Fibroblast of skin of left quadriceps (primary cell): Measurements from ENCODE around the gene ATP6V0B.

Experiments used
- DNase-seq, 2 experiments: peaks; one replicate each; pipeline ENCODE4 v3.0.0-alpha.2; 2013; ENCODE audit warnings: low read depth in 2 of 2

Gene ATP6V0B

DNA sequence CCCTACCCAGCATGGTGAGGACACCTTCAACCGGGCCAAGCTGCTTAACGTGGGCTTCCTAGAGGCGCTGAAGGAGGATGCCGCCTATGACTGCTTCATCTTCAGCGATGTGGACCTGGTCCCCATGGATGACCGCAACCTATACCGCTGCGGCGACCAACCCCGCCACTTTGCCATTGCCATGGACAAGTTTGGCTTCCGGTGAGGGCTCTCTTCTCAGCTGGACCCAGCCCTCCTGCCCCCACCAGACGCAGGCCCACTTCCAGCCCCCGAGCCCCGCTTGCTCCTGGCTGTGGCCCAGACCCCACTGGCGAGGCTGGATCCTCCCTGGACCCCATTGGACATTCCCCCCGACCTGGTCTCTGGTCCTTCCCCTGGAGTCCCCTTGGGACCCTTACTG, 10.1 kb downstream of the ATP6V0B start:
- no peak for DNase-seq

DNA sequence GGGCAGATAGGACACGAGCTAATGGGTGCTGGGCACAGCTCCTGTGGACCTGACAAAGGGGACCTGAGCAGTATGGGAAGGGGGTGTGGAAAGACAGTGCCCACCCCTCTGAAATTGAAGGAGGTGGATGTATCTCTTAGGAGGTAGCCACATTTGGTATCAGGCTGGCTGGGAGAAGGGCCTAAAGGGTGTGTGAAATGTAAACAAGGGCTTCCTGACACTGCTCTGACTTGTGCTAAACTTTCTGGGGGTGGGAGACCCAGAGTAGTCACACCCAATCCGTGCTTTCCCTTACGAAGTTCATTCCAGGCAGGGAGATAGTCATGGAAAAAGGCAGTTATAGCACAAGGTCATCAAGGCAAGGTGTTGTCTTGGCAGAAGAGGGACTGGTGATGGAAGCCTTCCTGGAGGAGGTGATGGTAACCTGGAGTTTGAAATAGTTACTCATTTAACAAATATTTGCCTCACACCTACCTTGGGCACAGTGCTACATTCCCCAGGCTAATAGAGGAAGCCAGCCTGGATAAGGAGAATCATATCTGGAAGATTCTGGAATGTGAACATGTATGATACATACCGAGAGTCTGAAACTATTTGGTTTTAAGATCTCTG, 11.3 kb downstream of the ATP6V0B start:
- DNase-seq: no peak

DNA sequence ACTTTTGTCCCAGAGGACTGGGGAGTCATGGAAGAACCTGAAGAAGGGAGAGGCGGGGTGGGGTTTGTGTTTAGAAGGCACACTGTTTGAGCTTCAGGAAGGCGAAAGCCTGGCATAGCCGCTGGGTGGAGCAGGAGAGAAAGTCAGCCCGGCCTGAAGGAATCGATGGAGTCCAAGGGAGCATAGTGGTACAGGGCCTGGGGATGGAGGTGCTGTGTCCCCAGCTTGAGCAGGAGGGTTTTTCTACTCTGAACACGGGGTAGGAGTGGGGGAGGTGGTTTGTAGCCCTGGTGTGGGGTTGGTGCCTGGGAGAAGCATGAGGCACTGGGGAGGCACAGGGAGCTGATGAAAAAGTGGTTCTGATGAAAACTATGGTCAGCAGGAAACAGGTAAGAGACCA, 12.0 kb downstream of the ATP6V0B start:
- DNase-seq: no peak

DNA sequence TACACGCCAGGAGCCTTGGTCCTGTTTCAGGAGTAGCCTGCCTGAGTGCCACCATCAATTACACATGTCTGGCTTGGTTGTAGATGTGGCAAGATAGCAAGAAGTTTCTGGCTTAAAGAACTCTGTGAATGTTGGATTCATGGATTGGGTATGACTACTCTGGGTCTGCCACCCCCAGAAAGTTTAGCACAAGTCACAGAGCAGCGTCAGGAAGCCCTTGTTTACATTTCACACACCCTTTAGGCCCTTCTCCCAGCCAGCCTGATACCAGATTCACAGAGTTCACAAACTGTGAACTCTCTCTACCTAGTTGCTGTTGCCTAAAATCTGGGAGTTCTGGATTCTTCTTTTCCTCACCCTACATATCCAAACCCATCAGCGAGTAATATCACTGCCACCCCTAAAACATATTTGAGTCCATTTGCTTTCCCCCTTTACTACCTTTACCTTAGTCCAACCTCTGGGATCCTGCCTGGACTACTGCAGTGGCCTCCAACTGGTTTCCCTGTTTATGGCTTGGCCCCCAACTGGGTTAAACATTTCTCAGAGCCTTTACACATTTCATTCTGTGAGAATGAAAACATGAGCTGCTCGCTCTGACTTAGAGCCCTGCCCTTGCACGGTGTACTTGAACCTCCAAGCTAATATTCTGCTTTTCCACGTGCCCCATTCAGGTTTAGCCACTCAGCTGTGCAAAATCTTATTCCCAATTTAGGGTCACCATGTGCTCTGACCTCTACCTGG, 12.6 kb downstream of the ATP6V0B start:
- DNase-seq: no peak

DNA sequence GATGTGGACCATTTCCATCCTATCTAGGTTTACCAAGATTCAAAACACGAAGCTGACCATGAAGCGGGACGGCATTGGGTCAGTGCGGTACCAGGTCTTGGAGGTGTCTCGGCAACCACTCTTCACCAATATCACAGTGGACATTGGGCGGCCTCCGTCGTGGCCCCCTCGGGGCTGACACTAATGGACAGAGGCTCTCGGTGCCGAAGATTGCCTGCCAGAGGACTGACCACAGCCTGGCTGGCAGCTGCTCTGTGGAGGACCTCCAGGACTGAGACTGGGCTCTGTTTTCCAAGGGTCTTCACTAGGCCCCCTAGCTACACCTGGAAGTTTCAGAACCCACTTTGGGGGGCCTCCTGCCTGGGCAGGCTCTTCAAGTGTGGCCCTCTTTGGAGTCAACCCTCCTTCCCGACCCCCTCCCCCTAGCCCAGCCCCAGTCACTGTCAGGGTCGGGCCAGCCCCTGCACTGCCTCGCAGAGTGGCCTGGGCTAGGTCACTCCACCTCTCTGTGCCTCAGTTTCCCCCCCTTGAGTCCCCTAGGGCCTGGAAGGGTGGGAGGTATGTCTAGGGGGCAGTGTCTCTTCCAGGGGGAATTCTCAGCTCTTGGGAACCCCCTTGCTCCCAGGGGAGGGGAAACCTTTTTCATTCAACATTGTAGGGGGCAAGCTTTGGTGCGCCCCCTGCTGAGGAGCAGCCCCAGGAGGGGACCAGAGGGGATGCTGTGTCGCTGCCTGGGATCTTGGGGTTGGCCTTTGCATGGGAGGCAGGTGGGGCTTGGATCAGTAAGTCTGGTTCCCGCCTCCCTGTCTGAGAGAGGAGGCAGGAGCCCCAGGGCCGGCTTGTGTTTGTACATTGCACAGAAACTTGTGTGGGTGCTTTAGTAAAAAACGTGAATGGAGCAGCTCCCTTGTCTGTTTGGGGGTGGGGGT, 15.8 kb downstream of the ATP6V0B start:
- no peak for DNase-seq

DNA sequence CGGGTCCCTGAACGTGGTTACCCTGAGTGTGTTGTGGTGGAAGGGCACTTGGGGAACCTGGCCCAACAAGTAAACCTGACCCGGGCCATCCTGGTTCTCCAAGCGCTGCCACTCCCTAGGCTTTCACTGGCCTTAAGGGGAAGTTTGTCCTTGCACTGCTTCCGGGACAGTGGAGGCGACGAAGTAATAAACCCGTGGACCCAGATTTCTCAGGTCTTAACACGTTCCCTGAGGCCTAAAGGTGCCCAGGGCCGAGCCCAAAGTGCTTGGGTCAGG, 16.4 kb downstream of the ATP6V0B start:
- DNase-seq: no peak

- DNase-seq: peak; percentile 44 to 45
Measured at GRCh38 chr1:43991476-43992231, 16.9 kb downstream of the ATP6V0B start, which contains the start of gene CCDC24. CCDC24 (plus strand) TSS chr1:43991599; CDS start chr1:43991879, 280 bp downstream.

DNA sequence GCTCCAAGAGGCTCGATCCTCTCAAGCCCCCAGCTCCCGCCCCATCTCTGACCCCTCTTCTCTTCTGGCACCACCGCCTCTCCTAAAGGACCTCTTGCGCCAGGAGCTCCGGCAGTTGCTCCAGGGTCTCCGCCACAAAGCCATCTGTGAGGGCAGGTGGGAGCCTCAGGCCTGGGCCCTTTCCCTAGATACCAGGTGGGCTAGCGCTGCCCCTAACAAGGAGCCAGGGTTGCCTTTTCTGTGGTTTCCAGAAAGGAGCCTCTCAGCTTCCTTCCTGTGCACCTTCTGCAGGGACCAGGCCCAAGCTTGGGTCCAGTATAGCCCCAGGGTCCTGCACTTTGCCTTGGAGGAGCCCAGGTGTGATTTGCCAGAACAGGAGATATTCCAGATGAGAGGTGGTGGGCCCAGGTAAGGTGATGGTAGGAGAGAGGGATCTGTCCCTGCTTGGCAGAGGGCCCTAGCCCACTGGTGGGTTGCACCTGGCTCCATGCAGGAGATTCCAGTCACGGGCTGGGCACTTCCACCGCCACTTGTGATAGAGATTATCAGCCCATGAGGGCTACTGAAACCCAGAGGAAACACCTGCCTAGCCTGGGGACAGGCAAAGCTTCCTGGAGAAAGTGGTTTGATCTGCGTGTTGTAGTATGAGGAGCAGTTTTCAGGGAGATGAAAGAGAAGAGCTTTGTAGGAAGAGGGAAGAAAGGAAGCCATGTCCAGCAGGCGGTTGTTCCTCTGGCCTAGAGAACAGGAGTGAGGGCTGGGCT, 17.7 kb downstream of the ATP6V0B start:
- no peak for DNase-seq

DNA sequence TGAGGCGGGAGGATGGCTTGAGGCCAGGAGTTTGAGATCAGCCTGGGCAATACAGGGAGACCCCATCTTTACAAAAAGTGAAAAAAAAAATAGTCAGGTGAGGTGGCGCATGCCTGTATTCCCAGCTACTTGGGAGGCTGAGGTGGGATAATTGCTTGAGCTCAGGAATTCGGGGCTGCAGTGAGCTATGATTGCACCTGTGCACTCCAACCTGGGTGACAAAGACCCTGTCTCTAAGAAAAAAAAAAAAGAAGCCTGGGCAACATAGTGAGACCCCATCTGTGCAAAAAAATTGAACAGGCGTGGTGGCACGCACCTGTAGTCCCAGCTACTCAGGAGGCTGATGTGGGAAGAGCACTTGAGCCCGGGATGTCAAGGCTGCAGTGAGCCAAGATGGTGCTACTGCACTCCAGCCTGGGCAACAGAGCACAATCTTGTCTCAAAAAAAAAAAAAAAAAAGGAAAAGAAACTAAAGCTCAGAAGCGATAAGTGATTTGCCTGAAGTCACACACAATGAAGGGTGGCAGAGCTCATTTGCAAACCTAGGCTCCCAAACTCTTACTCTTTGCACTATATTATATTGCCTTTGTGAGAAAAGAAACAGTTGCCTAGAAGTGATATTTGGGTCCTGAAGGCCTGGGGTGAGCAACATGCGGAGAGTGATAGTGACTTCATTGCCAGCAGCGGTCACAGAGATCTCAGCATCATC, 18.6 kb downstream of the ATP6V0B start:
- no peak for DNase-seq

DNA sequence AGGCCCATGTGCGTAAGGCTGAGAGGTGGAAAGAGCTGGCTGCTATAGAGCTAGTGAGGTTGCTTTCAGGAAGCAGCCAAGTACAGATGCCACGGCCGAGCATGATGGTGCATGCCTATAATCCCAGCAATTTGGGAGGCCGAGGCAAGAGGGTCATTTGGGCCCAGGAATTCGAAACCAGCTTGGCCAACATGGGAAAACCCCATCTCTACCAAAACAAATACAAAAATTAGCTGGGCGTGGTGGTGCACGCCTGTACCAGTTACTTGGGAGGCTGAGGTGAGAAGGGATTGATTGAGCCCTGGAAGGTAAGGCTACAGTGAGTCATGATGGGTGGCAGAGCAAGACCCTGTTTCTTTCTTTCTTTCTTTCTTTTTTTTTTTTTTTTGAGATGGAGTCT, 19.3 kb downstream of the ATP6V0B start:
- no peak for DNase-seq

DNA sequence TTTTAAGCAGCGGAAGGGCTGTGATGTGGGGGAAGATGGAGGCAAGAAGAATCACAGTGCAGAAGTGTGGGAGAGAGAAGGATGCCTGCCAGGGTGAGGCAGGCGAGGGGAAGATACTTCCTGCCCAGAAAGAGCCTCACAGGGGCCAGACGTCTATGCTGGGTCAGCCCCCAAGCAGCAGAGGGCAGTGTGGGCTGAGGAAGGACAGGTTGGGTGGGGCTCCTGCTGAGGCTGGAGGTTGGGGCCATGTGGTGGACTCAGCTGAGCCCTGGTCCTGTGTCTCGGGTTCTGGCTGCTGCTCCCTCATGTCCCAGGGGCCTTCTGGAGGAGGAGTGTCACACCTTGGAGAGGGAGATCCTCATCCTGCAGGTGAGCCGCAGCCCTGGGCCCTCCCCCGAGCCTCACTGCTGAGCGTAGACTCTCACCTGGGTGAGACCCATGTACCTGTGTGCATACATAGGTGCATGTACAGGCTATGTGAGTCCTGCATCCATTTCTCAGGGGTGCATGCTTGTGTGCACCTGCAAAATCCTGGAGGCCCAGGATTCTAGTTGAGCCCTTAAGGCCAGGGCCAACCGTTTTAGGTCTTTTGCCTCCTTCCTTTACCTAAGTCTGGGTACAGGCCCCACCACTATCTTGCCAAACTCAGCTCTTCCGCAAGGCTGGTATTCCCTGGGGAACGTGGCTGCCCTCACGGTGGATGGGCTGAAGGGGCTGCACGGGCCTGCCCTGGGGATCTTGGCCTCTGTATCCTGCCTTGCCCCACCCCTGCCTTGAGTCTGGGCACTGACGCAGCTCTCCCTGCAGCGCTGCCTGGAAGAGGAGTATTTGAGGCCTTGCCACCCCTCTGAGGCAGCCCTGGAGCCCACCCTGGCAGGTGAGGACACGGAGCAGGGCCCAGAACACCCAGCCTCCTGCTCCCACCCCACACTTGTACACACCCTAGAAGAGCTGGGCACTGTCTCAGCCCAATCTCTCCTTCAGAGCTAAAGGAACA, 20.3 kb downstream of the ATP6V0B start:
- no peak for DNase-seq

GRCh38 chr1:43995984-43996732, 21.4 kb downstream of the ATP6V0B start:
- no peak for DNase-seq

GRCh38 chr1:43996733-43997115, 22.0 kb downstream of the ATP6V0B start:
- no peak for DNase-seq

- DNase-seq: no peak
Measured at GRCh38 chr1:43997295-43997999, 22.7 kb downstream of the ATP6V0B start.

DNA sequence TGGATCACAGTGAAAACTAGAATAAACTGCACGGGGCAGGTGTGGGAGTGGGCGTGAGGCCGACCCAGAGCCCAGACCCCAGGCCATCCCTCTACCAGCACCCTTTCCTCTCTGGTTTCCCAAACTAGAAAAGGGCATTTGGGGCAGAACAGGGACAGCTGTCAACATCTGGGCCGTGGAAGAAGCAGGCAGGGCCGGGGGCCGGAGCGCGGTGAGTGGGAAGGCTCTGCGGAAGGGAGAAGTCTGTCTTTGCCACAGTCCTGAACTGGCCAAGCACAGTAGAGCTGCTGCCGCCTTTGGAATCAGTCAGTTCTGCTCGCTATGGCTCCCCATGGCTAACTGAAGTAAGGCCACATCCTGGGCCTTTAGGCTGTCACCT, 23.2 kb downstream of the ATP6V0B start:
- no peak for DNase-seq

DNA sequence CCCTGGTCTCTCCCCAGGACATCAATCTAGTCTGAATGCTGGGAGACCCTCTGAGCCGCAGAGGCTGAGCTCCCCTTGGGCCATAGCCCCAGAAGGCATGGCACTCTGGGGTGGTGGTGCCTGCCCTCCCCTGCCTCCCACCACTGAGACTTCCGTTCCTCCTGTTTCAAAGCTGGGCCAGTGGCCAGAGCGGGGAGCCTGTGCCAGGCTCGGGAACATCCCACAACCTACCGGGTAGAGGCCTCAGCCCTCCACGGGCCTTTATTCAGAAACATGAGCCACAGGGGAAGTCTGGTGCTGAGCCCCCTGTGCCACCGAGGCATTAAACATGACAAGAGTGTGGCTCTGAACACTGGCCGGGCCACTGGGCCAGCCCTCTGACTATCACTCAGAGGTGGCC, 24.7 kb downstream of the ATP6V0B start:
- no peak for DNase-seq

GRCh38 chr1:44000122-44000665, 25.4 kb downstream of the ATP6V0B start:
- DNase-seq: no peak

GRCh38 chr1:44002165-44002564, 27.4 kb downstream of the ATP6V0B start:
- no peak for DNase-seq
